HG03159 (cell line): ENCODE measurements around the gene EHD1.

Experiments
- ATAC-seq: cut with Tn5 transposase; IDR thresholded peaks from one replicate; pipeline ENCODE4 v1.9.1; 2021; ENCODE audit warnings: mild to moderate bottlenecking, moderate library complexity; ENCODE audit not compliant: unreplicated experiment

EHD1 gene

DNA sequence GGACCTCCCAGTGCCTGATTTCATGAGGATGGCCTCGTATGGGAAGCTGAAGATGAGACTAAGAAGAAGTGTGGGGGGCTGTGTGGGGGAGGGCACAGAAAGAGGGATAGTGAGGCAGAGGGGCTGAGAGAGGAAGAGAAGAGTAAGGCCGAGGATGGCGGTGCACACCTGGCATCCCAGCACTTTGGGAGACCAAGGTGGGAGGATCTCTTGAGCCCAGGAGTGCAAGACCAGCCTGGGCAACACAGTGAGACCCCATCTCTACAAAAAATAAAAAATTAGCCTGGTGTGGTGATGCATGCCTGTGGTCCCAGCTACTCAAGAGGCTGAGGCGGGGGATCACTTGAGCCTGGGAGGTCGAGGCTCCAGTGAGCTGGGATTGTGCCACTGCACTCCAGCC, 13.5 kb upstream of the EHD1 start:
- no peak for ATAC-seq

DNA sequence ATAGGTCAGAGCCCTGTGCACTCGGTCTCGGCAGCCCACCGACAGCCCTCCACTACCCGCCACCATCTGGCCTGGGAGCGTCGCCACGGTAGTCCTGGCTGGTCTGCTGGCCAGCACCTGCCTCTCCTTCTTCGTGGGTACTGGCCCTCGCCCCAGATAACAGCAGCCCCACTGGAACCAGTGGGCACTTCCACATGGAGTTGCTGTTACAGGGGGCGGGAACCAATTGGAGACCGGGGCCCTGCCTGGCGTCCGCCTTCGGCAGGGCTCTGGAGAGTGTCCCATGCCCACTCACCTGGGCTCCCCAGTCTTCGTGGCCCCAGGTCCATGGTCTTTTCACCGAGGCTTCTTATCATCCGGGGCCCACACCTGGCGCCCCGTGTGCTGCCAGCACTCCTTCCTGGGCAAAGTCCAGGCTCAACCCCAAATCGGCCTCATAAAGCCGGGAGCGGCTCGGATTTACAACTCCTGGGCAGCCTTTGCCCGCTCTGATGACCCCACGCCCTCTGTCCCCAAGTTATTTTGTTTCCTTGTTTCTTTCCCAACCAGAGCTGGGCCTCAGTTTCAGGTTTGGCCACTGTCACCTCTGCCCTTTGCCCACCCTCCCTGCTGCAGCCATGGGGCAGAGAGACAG, 12.9 kb upstream of the EHD1 start:
- ATAC-seq, result no peak

- no peak for ATAC-seq
Measured at GRCh38 chr11:64890522-64890939, 12.1 kb upstream of the EHD1 start.

DNA sequence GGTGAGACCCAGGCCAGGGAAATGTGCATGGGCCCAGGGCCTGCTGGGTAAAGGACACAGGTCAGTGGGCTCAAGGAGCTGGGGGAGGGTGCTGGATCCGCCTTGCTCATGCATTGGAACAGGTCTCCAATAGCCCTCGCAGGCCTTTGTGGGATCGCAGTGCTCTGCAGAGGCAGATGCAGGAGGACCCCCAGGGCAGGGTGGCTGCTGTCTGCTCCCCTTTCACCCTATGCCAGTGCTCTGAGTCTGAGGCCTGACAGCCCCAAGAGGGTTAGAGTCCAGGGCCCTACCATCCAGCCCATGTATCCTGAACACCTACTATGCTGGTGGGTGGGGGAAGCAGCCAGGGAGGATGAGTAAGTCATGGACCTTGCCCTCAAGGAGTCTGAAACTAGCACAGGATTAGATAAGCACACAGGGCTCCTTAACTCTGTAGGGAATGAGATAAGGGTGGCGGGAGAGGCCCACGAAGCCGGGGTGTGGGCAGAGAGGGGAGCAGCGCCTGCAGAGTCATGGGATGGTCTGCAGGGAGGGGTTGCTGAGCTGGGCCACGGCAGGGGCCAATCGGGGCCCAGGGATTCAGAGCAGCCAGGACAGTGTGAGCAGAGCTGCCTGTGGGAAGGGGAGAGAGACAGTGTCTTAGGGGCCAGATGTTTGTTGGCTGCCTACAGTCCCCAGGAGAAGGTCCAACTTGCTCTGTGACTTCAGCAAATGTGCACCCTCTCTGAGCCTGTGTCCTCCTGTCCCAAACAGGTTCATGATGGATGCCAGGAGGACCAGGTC, 10.5 kb upstream of the EHD1 start:
- ATAC-seq, result no peak

DNA sequence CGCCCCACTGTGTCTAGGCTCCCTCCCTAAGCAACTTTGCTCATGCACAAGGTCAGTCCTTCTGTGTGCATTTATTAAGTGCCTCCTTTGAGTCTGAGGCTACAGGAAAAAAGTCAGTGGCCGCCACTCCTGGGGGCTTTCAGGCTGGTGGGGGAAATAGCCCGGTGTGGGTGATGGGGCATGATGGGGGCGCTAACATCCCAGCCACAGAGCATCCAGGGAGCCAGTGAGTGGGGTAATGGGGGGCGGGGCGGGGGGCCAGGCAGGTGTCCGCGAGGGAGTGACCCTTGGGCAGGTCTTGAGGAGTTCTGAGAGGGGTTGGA, 9.9 kb upstream of the EHD1 start:
- ATAC-seq, result no peak

DNA sequence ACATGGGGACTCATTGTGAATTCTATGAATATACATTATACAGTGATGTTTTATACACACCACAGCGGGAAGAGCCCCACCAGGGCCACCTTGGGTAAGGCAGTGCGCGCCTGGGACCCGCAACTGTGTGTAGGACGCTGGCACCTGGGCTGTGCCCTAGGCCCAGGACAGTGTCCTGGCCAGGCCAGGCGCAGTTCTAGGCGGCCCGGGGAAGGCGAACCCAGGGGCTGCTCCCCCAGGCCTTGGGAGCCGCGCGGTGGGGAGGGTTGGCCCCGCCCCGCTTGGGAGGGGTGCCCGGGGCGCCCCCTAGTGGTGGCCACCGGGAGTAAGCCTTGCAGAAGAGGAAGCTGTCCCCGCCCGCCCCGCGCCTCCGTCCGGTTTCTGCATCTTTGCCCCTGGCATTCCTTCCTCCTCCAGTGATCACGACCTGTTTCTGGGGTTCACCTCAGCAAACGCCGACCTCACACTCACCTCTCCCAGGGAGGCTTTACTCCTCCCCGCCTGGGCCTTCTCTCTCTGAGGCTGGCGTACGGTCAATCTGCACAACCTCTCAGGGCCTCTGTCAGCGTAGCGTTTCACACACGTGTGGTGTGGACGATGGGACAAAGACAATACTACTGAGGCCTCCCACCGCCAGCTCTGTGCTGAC, 9.5 kb upstream of the EHD1 start:
- peak; percentile 64 for ATAC-seq

DNA sequence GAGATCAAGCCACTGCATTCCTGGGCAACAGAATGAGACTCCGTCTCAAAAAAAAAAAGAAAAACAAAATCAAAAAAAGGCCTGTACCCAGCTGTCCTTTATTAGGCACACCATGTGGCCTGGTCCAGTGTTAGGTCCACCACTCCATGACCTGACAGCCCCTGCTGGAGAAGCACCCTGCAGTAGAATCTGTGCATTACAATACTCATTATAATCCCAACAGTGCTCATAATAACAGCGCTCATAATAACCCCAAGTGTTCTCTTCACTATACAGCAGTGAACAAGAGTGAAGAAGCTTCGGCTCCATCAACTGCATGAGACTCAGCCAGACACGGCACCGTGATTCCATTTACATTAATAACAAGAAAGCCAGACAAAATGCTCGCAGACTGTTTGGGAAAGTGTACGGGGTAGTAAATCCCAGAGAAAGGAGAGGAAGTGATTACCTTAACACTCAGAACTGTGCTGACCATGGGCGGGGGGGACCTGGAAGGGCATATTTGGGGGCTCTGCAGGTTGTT, 8.9 kb upstream of the EHD1 start:
- no peak for ATAC-seq

GRCh38 chr11:64885367-64886286, 7.2 kb upstream of the EHD1 start:
- no peak for ATAC-seq

GRCh38 chr11:64884019-64884418, 5.6 kb upstream of the EHD1 start:
- no peak for ATAC-seq

DNA sequence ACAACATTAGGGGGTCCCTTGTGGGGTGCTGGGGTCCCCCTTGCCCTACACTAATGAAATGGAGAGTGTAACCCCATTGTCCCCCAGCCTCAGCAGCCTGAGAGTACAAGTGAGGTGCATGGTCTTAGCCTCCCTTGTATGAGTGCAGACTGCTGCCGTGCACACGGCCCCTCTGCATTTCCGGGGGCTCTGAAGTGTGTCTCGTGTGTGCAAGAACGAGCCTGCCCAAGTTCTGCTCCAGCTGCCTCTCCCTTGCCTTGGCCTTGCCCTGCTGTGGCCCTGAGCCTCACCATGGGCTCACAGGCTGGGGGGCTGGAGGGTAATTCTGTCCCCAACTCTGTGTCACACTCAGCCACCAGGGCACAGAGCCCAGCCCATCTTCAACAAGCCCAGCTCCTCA, 5.2 kb upstream of the EHD1 start:
- no peak for ATAC-seq

GRCh38 chr11:64882243-64882642, 3.8 kb upstream of the EHD1 start:
- ATAC-seq, result no peak

GRCh38 chr11:64881476-64881875, 3.1 kb upstream of the EHD1 start:
- no peak for ATAC-seq

DNA sequence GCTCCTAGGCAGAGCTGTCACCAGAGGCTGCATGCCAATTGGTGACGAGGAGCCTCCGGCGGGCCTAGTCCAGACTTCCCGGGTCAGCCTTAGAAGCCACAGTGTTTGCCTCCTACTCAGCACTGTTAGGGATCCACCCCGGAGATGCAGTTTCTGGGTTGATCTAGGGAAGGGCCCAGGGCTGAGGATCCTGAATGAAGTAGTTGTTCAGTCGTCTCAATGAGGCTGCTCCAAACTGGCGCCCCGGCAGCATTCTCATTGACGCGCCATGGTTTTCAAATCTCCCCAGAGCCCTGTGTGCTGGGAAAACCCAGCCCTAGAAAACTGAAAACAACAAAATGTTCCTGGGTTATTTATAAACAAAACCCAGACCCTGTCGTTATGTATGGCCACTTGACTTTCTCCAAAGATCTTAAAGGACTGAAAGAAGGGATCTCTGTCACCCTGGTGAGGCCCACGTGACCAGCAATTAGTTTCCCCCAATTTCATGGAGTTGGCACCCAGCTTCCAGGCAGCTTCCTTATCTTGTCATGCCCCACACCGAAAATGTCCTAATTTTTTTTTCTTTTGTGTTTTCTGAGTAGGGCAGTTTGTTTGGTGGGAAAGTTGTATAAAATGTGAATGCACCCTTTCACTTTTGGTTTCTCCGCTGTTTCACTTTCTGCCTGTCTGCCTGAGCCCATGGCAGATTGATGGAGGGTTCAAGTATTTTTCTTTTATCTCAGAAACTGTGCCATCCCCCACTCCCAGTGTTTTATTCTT, 2.0 kb upstream of the EHD1 start:
- ATAC-seq, result no peak

DNA sequence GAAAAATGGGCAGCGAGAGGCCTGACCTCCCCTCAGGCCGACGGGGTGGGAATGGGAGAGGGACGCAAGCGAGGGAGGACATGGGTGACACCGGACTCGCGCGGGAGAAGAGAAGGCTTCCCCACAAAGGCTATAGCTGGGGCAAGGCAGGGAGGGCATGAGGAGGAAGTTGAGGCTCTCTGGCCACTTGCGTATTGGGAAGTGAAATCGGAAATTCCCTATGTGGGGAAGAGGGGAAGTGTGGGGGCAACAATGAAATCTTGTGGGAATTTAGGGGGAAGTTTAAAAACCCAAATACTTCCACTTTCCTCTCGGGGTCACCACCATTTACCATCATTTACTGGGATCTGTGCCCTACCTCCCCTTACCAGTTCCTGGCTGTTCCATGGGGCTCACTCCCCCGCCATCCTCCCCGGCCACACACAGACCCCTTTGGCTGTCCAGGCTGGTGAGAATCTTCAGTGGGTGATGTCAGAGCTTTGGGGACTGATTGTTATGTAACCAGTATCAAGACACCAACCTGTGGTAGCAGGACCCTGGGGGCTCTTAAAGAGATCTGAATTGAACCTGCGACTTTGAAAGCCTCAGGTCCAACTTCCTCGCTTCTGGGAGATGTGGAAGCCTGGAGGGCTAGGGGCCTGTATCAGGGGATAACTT, 951 bp upstream of the EHD1 start:
- no peak for ATAC-seq

- ATAC-seq, result peak; percentile 9
Measured at GRCh38 chr11:64878223-64878493, 263 bp downstream of the EHD1 start.

GRCh38 chr11:64877390-64878222, 815 bp downstream of the EHD1 start:
- no peak for ATAC-seq

DNA sequence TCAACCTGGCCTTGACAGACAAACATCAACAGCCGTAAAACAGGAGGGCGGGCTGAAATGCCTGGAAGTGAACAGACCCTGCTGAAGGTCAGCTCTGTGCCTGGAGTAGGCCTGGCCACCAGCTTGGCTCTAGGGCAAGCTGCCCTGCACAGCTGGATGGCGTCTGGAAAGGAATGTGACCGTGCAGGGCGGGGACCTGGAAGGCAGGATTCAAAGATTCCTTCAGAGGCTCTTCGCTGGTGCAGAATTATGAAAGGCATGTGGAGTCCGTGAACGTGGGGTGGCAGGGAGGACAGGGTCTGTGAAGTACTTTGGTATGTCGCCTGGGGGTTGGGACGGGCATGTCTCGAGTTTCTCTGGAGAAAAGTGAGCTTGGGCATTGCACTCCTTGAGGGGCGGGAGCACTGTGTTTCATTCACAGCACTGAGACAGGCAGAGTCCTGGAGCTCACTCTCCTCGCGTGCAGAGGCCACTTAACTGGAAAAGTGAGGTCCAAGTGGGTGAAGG, 1.5 kb downstream of the EHD1 start:
- ATAC-seq, result no peak

DNA sequence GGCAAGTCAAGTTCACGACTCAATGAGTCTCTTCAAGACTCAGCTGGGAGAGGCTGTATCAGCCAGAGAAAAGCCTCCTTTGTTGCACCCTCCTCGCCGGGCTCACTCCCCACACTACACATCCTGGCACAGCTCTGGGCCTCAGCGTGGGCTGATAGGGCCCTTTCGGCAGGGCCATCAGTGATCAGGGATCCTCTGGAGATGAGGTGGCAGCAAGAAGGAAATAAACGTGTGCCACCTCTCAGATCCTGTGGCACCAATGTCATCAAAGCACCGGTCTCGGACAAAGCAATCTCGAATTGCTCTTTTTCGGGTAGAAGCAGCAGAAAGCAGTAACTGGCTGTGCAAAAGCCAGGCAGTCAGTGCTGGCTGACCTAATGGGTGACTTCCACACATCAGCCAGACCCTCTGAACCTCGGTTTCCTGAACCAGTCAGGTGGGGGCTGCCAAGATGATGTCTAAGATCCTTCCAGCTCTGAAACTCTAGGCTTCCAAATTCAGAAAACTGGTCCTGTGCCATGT, 2.1 kb downstream of the EHD1 start:
- no peak for ATAC-seq
